HG02610 (cell line): ENCODE results near the gene ENOPH1.

Experiments
- ATAC-seq: cut with Tn5 transposase; IDR thresholded peaks from one replicate; pipeline ENCODE4 v1.9.1; 2021; ENCODE audit warnings: mild to moderate bottlenecking, moderate library complexity; ENCODE audit not compliant: unreplicated experiment

The ENOPH1 gene

GRCh38 chr4:82425478-82425877 lies 4.9 kb upstream of the ENOPH1 start:
- ATAC-seq, result no peak

- ATAC-seq, result no peak
Observed at GRCh38 chr4:82428526-82428968, 1.8 kb upstream of the ENOPH1 start.

GRCh38 chr4:82428969-82429727 lies 1.2 kb upstream of the ENOPH1 start:
- ATAC-seq, result peak; percentile 60

GRCh38 chr4:82429728-82430192 lies 630 bp upstream of the ENOPH1 start:
- ATAC-seq, result no peak

- ATAC-seq, result no peak
Observed at GRCh38 chr4:82430964-82431745, 765 bp downstream of the ENOPH1 start.

GRCh38 chr4:82431831-82432230 lies 1.4 kb downstream of the ENOPH1 start:
- no peak for ATAC-seq

GRCh38 chr4:82432596-82432995 lies 2.2 kb downstream of the ENOPH1 start:
- ATAC-seq, result no peak

GRCh38 chr4:82433791-82434190 lies 3.4 kb downstream of the ENOPH1 start:
- ATAC-seq, result no peak

- no peak for ATAC-seq
Observed at GRCh38 chr4:82434949-82435348, 4.6 kb downstream of the ENOPH1 start.

GRCh38 chr4:82436130-82436529 lies 5.7 kb downstream of the ENOPH1 start:
- ATAC-seq, result no peak

- no peak for ATAC-seq
Observed at GRCh38 chr4:82436780-82437179, 6.4 kb downstream of the ENOPH1 start.

GRCh38 chr4:82437285-82438005 lies 7.1 kb downstream of the ENOPH1 start:
- ATAC-seq, result no peak

- no peak for ATAC-seq
Observed at GRCh38 chr4:82439088-82439487, 8.7 kb downstream of the ENOPH1 start.

GRCh38 chr4:82447886-82448285 lies 17.5 kb downstream of the ENOPH1 start:
- ATAC-seq, result no peak

- no peak for ATAC-seq
Observed at GRCh38 chr4:82450966-82451755, 20.8 kb downstream of the ENOPH1 start.

GRCh38 chr4:82452026-82452425 lies 21.6 kb downstream of the ENOPH1 start:
- no peak for ATAC-seq

GRCh38 chr4:82457266-82457665 lies 26.9 kb downstream of the ENOPH1 start:
- ATAC-seq, result no peak

- ATAC-seq, result peak; percentile 75
Observed at GRCh38 chr4:82458729-82459128, 28.3 kb downstream of the ENOPH1 start.

- no peak for ATAC-seq
Observed at GRCh38 chr4:82461710-82462109, 31.3 kb downstream of the ENOPH1 start.

- peak; percentile 70 for ATAC-seq
Observed at GRCh38 chr4:82462415-82462831, 32.0 kb downstream of the ENOPH1 start.

- no peak for ATAC-seq
Observed at GRCh38 chr4:82463221-82463620, 32.8 kb downstream of the ENOPH1 start.
